A172 (cell line): ENCODE results near the gene ZNF331. TPM values are rescaled to one million over a fixed set of nuclear protein-coding genes. Genes with fewer than 3 reads are reported as not detected.
A peak's percentile ranks its signal among the peaks of the same experiment; 100 is the strongest.
"Not testable (repeated sequence)": the region's sequence is repeated elsewhere in the genome, so short reads cannot be mapped to it uniquely, and the experiment has no call there.

Source experiments
- DNase-seq: peaks from one replicate; pipeline ENCODE4 v3.0.0-alpha.2; 2015; ENCODE audit warnings: low spot score
- total RNA-seq: library from RNA; depleted of rRNA; stranded (reverse); fragments of >200 nt; shearing (Covaris generic); gene quantifications from 2 replicates; pipeline ENCODE4 v1.2.3, GENCODE V29; 2014; rRNA removed

The ZNF331 gene
- 6.2 and 9.8 TPM in 2 replicates for total RNA-seq

DNA sequence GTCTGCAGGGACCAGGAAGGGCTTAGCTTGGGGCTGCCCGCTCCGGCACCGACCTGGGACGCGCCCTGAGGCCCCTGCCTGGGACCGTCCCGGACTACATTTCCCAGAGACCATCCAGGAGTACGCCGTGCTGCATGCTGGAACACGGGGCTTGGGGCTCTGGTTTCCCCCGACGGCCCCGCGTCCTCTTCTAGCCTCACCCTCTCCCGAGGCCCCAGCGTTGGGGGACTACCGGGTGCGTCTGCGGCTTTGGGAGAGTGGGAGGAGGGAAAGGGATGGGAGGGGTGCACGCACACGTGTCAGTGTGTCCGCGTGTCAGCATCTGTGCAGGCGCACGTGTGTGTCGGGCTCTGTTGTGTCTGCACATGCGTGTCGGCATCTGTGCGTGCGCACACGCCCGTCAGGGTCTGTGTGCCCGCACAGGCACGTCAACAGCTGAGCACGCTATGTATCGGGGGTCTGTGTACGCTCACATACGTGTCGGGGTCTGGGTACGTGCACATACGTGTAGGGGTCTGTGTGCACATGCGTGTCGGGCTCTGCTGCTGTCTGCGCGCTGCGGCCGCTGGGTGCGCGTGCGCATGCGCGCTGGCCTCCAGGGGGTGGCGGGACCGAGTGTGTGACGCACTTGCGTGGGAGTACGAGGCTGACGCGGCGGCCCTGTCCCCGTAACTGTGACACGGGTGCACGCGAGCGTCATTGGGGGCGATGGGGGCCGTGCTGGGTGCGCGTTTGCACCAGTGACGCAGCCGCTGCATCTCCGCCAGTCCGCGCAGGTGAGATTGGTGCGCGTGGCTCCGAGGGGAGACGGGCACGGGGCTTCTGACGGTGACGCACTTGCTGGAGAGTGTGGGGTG, at the start of gene ZNF331:
Gene ZNF331 (plus strand): TSS at position 625 of the 857 bp plus-strand sequence. CDS start 31,232 bp downstream, outside the sequence.
- DNase-seq: no peak

DNA sequence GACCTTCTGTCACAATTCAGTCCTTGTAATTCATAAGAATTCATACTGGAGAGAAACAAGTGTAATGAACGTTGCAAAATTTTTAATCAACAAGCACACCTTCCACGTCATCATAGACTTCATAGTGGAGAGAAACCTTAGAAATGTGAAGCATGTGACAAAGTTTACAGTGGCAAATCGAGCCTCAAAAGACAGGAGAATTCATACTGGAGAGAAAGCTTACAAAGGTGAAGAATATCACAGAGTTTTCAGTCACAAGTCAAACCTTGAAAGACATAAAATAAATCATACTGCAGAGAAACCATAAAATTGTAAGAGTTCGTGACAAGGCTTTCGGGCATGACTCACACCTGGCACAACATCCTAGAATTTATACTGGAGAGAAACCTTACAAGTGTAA, 45.8 kb upstream of the ZNF331 start:
- DNase-seq: no peak

DNA sequence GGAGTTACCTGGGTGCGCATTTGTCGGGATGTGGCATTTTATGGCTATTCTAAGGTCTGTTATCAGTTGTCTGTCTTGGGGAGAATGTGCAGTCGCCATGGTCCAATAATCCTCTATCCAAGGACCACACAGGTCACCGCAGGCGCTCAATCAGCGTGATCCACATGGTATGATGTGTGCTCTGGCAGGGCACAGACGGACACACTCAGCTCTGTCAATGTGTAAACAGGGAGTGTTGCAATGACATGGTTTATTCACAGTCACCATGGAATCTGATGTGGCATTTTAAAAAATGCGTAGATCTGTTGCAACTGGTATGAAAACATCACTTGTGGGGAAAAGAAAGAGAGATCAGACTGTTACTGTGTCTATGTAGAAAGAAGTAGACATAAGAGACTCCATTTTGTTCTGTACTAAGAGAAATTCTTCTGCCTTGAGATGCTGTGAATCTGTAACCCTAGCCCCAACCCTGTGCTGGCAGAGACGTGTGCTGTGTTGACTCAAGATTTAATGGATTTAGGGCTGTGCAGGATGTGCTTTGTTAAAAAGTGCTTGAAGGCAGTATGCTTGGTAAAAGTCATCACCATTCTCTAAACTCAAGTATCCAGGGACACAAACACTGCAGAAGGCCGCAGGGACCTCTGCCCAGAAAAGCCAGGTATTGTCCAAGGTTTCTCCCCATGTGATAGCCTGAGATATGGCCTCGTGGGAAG, 40.5 kb upstream of the ZNF331 start:
- not testable (repeated sequence) for DNase-seq

DNA sequence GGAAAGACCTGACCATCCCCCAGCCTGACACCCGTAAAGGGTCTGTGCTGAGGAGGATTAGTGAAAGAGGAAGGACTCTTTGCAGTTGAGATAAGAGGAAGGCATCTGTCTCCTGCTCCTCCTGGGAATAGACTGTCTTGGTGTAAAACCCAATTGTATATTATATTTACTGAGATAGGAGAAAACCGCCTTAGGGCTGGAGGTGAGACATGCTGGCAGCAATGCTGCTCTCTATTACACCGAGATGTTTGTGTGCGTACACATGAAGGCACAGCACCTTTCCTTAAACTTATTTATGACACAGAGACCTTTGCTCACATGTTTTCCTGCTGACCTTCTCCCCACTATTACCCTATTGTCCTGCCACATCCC, 39.9 kb upstream of the ZNF331 start:
- DNase-seq: not testable (repeated sequence)

DNA sequence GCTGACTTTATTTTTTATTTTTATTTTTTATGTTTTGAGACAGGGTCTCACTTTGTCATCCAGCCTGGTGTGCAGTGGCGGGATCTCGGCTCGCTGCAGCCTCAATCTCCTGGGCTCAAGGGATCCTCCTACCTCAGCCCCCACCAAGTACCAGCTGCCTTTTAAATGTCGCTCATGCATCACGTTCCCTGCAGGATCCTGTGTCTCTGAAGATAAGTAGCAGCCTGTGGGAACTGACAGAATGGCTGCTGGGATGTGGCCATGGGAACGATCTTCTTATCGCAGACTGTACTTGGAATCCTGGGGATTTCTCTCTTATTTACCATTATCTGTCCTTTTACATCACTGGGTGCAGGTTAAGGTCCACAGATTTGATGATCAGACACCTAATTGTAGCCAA, 34.8 kb upstream of the ZNF331 start:
- not testable (repeated sequence) for DNase-seq

DNA sequence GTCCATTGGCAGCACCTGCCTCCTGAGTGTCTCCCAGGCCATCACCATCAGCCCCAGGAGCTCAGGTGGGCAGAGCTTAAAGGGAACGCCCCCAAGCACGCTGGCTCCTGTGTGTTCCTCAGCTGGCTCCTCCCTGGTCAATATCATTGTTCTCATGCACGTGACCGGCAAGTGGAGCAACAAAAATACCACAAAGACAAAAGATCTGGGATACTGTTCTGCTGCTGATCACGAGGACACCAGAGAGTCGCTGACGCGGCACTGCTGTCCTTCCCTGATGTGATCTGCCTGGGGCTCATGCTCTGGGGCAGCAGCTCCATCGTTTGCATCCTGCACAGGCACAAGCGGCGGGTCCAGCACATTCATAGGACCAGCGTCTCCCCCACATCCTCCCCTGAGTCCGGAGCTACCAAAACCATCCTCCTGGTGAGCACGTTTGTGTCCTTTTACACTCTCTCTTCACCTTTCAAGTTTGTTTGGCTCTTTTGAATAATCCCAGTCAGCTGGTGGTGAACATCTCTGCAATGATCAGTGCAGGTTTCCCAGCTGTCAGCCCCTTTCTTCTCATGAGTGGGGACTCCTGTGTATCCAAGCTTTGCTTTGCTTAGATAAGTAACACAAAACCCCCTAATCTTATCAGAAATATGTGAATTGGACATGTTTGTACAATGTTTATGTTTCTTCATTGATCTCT, 34.1 kb upstream of the ZNF331 start:
- DNase-seq: not testable (repeated sequence)

DNA sequence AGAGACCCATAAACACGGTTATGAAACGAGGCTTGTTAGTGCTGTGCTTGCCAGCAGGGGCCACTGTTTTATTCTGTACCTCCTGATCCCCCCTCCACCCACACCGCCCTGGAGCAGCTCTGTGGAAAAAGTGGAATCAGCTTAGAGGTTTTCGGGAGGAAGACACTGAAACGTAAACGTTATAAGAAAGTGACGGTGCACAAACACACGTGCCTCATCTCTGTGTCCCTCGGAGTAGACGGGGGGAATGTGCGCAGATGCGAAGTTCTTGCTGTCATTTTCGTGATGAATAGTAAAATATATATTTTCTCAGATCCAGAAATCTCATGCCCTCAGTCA, 33.6 kb upstream of the ZNF331 start:
- not testable (repeated sequence) for DNase-seq

DNA sequence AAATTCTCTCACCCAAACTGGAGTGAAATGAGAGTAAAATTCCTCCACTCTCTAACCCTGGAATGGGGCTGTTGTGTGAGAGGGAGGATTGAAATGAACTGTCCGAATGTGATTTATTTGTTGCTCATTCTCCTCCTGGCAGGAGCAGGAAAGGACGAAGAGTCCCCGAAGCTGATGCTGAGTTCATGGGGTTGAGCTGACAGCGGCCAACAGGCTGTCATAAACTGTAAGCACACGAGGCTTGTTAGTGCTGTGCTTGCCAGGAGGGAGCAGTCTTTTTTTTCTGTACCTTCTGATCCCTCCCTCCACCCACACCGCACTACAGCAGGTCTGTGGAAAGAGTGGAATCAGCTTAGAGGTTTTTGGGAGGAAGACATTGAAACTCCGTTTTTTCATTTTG, 33.1 kb upstream of the ZNF331 start:
- no peak for DNase-seq

DNA sequence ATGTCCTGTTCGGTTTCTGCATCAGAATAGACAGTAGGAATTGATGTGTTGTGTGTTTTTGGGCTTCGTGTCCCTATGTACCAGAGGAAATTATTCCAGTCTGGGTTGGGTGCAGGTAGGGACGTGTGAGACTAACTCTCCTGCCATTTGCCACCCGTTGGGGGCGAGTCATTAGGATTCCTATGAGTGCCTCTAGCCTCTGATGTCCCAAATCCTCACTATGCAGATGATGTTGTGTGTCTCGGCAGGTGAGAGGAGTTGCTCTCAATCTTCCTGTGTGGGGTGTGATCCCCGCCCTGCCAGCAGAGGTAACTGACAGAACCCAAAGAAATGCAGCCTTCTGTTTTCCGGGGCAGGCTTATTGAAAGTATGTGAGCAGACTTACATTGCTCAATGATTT, 31.2 kb upstream of the ZNF331 start:
- DNase-seq: no peak

DNA sequence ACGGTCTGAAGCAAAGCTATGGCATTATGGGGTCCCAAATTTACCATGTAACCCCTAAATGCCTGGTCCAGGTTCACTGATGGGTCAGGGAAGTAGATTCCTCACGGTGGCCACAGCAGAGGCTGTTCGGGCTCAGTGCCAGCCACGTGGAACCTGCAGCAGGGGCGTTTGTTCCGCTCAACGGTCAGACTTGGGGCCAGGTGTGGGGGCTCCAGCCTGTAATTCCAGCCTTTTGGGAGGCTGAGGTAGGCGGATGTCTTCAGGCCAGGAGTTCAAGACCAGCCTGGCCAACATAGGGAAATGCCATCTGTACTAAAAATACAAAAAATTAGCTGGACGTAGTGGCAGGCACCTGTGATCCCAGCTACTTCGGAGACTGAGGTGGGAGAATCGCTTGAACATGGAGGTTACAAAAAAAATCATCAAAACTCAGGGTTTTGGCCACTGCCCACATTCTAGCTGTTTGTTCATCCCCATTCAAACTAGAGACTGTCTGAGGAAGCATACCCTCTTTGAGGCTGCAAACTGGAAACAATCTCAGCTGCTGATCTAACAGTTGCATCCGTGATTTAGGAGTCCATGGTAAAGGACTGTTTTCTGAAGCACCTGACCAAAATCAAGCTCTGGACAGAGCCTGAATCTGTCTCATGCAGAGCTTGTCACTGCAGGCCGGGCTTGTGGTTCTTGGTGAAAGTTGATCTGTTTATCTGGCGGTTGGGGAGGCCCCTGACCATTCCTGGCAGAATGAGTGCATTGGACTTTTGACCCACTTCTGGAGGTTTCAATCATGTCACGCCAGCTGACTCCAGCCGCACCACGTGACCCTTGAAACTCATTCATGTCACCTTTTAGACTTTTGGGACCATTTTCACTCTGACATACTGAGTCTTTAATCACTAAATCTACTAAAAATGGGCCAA, 30.2 kb upstream of the ZNF331 start:
- no peak for DNase-seq

DNA sequence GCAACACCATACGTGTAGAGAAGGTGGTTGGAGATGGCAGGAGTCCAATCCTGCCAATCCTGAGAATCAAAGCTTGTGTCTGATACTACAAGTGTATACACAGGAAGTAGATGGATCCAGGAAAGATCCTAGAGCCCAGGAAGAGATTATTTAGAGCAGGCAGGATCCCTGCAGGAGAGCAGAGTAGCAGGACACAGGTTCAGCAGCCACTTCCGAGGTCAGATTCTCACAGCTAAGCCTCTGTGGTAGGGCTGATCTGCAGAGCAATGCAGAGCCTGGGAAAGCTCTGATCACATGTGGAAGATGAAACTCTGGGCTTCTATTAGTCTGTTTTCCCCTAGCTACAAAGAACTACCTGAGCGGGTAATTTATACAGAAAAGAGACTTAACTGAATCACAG, 28.5 kb upstream of the ZNF331 start:
- no peak for DNase-seq

DNA sequence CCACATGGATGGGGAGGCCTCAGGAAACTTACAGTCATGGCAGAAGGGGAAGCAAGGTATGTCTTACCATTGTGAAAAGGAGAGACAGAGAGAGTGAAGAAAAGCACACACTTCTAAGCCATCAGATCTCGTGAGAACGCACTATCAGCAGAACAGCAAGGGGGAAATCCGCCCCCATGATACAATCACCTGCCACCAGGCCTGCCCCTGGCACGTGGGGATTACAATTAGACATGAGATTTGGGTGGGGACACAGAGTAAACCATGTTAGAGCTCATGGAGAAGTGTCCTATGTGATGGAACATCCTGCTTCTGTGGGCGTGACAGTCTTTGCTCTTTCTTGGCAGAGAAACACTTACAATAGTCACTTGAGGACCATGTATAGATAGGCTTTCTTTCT, 28.1 kb upstream of the ZNF331 start:
- no peak for DNase-seq

DNA sequence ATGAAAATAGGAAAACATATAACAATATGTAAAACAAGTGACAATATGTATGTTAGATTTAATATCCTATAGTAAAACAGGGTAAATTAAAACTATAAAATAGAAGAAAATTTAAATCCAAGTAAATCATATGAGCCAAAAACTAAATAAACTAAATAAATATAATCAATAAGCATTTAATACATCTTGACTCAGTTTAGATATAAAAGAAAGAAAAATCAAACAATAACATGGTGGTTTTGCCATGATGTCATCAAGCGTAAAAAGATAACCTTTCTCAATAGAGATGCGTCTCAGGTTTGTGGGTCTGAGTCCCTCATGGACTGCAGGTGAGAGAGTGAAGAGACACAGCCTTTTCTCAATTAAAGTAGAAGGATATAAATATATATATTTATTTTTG, 26.6 kb upstream of the ZNF331 start:
- DNase-seq: no peak

DNA sequence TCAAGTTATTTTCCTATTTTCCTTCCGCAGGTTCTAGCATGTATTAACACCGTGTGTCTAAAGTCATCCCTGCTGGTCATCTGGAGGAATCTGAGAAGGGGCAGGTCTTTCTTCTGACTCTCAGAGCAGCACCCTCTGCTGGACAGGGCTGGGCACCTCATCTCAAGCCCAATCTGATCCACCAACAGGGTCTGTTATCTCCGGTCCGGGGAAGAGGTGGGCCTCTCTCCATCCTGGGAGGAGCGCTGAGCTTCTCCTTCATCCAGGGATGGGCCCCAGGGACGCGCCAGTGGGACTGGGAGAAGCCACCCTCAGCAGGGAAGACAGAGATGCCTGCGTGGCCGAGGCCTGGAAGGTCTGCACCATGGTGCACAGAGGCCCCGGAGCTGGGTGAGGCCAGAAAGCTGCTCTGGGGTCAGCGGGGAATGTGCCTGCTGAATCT, 26.0 kb upstream of the ZNF331 start:
- peak; percentile 49 for DNase-seq

DNA sequence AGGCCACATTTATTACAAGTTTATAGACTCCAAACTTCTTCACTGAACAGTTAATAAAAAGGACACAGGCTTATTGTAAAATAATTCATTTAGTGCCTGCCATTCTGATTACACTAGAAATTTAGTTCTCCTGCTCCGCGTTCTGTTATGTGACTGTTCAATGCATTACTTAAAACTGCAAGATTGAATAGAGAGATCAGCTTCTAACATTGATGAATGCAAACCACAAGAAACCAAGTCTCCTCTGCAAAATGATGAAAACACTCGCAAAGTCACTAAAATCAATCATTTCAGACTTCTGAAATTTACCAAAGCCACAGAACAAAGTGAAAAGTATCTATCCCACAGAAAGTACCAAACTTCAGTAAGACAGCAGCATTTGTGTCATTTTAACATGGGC, 22.9 kb upstream of the ZNF331 start:
- not testable (repeated sequence) for DNase-seq

DNA sequence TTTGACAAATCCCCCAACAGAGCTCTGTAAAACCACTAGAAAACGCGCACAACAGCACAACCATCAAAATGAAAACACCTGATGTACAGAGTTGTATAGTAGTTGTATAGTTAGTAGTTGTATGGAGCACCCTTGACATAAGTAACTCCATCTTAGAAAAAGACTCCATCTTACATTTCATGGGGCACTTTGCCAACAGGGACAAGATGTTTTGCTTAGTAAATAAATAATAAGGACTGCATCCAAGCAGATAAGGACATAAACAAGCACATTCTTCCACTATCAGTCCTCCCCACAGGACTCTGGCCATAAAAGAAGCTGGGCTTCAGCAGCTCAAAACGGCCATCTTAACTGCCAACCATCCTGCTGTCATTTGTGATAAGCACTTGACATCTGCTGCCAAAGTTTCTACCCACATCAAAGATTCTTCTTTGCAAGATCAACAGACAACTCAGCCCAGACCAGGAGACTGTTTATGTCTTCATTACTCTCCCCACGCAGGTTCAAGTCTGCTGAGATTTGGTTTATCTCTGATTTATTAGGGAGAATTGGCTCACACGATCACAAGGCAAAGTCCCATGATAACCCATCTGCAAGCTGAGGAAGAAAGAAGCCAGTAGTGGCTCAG, 20.7 kb upstream of the ZNF331 start:
- no peak for DNase-seq

DNA sequence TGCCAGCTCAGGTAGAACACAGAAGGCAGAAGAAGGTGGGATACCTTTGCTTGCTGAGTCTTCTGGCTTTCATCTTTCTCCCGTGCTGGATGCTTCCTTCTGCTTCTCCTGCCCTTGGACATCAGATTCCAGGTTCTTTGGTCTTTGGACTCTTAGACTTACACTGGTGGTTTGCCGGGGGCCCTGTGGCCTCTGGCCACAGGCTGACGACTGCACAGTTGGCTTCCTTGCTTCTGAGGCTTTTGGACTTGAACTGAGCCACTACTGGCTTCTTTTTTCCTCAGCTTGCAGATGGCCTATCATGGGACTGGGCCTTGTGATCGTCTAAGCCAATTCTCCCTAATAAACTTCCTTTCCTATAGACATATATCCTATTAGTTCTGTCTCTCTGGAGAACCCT, 19.8 kb upstream of the ZNF331 start:
- DNase-seq: no peak

DNA sequence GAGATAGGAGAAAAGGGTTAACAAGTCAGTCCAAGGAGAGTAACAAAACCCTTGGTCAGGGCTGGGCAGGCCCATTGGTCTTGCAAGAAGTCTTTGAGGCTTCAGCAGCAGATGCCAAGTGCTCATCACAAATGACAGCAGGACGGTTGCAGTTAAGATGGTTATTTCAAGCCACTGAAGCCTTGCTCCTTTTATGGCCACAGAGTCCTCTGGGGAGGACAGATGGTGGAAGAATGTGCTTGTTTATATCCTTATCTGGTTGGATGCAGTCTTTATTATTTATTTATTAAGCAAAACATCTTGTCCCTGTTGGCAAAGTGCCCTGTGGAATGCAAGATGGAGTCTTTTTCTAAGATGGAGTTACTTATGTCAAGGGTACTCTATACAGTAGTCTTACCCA, 19.2 kb upstream of the ZNF331 start:
- DNase-seq: no peak

DNA sequence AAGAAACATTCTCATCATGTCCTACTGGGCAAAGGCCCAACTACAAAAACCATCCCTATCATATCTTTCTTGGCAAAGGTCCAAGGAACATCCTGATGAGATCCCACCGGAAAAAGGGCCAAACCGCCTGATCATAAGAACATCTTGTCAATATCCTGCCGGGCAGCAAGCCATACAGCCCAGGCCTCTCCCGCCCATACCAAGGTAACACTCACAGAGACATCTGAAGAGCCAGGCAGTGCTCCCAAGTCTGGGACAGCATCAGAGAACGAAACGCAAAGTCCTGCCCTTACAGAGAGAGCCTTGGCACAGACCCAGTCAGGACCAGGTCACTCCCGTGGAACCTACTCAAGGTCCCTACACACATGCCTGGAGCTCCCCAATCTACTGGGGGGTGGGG, 18.5 kb upstream of the ZNF331 start:
- no peak for DNase-seq

DNA sequence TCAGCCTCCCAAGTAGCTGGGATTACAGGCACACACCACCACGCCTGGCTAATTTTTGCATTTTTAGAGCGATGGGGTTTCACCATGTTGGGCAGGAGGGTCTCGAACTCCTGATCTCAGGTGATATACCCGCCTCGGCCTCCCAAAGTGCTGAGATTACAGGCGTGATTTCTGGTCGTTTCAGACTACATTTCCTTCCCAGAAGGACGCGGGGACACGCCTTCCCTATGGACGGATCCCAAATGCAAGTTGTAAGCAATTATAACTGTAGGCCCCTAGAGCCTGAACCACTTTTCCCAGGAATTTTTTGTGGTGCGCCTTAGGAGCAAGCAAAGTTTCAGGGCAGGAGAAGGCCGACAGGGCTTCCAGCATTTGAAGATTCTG, 17.8 kb upstream of the ZNF331 start:
- DNase-seq: no peak
